ENCODE results near the gene VPS13D. TPM values are rescaled to one million over a fixed set of nuclear protein-coding genes. Genes with fewer than 3 reads are reported as not detected.
A peak's percentile ranks its signal among the peaks of the same experiment; 100 is the strongest.

The VPS13D gene
- polyA plus RNA-seq, 1 of the 3 experiments (the other 2 are of a cell fraction) = 15.0 TPM

- TF ChIP-seq, protein P1, sequence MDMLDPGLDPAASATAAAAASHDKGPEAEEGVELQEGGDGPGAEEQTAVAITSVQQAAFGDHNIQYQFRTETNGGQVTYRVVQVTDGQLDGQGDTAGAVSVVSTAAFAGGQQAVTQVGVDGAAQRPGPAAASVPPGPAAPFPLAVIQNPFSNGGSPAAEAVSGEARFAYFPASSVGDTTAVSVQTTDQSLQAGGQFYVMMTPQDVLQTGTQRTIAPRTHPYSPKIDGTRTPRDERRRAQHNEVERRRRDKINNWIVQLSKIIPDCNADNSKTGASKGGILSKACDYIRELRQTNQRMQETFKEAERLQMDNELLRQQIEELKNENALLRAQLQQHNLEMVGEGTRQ (IDR thresholded peaks at IDR 0.05; ENCODE audit: borderline replicate concordance, low read depth, low read length) = no peak
- no peak for TF ChIP-seq FOSL2 (IDR thresholded peaks at IDR 0.05; ENCODE audit: borderline replicate concordance, low read depth)
- no peak for TF ChIP-seq JUND (IDR thresholded peaks at IDR 0.05)
- TF ChIP-seq TEAD4 (IDR thresholded peaks at IDR 0.05; ENCODE audit: borderline replicate concordance, insufficient read depth) = no peak
- TF ChIP-seq EZH2phosphoT487 (IDR thresholded peaks at IDR 0.05; ENCODE audit: borderline replicate concordance, low read depth) = no peak
- no peak for TF ChIP-seq RAD21 (IDR thresholded peaks at IDR 0.05; ENCODE audit: low read length)
- no peak for TF ChIP-seq FOXM1 (IDR thresholded peaks at IDR 0.05; ENCODE audit: low read depth)
- TF ChIP-seq TCF12 (IDR thresholded peaks at IDR 0.05) = no peak
- no peak for TF ChIP-seq RFX5 (IDR thresholded peaks at IDR 0.05; ENCODE audit: low read length)
- no peak for TF ChIP-seq FOXJ3 (CRISPR knock-in tag; IDR thresholded peaks at IDR 0.05)
- no peak for TF ChIP-seq RXRA (IDR thresholded peaks at IDR 0.05; ENCODE audit: borderline replicate concordance, low read depth)
- no peak for TF ChIP-seq RCOR1 (IDR thresholded peaks at IDR 0.05; ENCODE audit: low read length)
- TF ChIP-seq GATA2 (CRISPR knock-in tag; IDR thresholded peaks at IDR 0.05) = no peak
- TF ChIP-seq, protein P2, sequence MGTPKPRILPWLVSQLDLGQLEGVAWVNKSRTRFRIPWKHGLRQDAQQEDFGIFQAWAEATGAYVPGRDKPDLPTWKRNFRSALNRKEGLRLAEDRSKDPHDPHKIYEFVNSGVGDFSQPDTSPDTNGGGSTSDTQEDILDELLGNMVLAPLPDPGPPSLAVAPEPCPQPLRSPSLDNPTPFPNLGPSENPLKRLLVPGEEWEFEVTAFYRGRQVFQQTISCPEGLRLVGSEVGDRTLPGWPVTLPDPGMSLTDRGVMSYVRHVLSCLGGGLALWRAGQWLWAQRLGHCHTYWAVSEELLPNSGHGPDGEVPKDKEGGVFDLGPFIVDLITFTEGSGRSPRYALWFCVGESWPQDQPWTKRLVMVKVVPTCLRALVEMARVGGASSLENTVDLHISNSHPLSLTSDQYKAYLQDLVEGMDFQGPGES (IDR thresholded peaks at IDR 0.05; ENCODE audit: low read depth, low read length) = no peak
- TF ChIP-seq ZBTB33 (IDR thresholded peaks at IDR 0.05; ENCODE audit: borderline replicate concordance, low read depth) = no peak
- Histone ChIP-seq H3K4me3 (ENCODE audit: low read depth in 2 of 2, low read length in 1 of 2) (no peak overlapping the region), H3K9me3 (no peaks in the 10 kb centered on the region), H2AFZ (ENCODE audit: low read depth) (no peak overlapping the region), H3K27me3 (ENCODE audit: insufficient read depth) (no peaks in the 10 kb centered on the region), H3K79me2 (ENCODE audit: insufficient read depth) (no peaks in the 10 kb centered on the region), H3K9me2 (no peaks in the 10 kb centered on the region), H3K4me1 (ENCODE audit: control insufficient read depth in 1 of 2, insufficient read depth in 2 of 2, low read depth in 1 of 2, low read length in 1 of 2) (peaks cover 0 to 28% of the 10 kb centered on the region in 2 experiments; a peak in 2 of 4 replicates), H3K4me2 (no peak overlapping the region), H3K27ac (ENCODE audit: low read depth in 2 of 2, low read length in 1 of 2) (peak overlapping the region in 1 of 2 experiments; percentile 96; a peak in 2 of 4 replicates), H3K36me3 (replicated peaks in 1 of 2; ENCODE audit: control insufficient read depth in 1 of 2, insufficient read depth in 2 of 2, low read length in 1 of 2) (peaks cover 57 to 58% of the 10 kb centered on the region in 2 experiments), H4K20me1 (ENCODE audit: insufficient read depth) (no peaks in the 10 kb centered on the region), H3F3A (replicated peaks; ENCODE audit: insufficient read depth) (no peaks in the 10 kb centered on the region), H3K9ac (no peak overlapping the region)
- ChIA-PET CTCF (interaction anchor here (5.1 kb wide), 1 partner anchor 281 kb away, joined by 31 read pairs; the partner anchor contains the start of gene DHRS3), POLR2A (no interaction called here)
- 94% methylated on average over 4 of the region's 4 CpGs for WGBS (ENCODE audit: low lambda C conversion rate)
- no peak for DNase-seq
Measured at GRCh38 chr1:12338017-12338416, 108.2 kb downstream of the VPS13D start.

All from SK-N-SH (cell line).